GM12872 (cell line): Measurements from ENCODE around the gene MRGPRG.

Experiments used
- CTCF ChIP-seq: IDR thresholded peaks from 3 replicates; pipeline ENCODE4 v1.5.1; 2011; ENCODE audit warnings: low read depth, mild to moderate bottlenecking, low read length, moderate library complexity; ENCODE audit not compliant: insufficient read depth

Gene MRGPRG

GRCh38 chr11:3221408-3222002 is 2.9 kb upstream of the MRGPRG start:
- no peak for TF ChIP-seq CTCF

GRCh38 chr11:3220521-3221407 is 2.2 kb upstream of the MRGPRG start:
- no peak for TF ChIP-seq CTCF

DNA sequence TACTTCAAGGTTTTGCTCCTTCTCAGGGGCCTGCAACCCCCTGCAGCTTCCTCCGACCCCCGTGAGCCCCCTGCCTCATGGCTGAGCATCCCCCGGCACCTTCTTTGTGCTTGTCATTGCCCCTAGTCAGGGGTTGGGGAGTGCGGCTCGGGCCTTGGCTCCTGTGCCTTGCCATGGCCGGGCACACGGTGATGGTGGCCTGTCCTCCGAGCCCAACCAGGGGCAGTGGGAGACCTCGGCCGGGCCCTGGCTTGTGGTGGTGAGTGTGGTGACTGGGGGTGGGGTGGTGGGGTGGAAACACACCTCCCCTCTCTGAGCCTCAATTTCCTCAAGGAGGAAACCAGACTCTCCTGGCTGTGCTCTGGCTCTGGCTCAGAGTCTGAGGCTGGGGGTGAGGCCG is 1.5 kb upstream of the MRGPRG start:
- no peak for TF ChIP-seq CTCF

GRCh38 chr11:3219281-3219892 is 774 bp upstream of the MRGPRG start:
- no peak for TF ChIP-seq CTCF

DNA sequence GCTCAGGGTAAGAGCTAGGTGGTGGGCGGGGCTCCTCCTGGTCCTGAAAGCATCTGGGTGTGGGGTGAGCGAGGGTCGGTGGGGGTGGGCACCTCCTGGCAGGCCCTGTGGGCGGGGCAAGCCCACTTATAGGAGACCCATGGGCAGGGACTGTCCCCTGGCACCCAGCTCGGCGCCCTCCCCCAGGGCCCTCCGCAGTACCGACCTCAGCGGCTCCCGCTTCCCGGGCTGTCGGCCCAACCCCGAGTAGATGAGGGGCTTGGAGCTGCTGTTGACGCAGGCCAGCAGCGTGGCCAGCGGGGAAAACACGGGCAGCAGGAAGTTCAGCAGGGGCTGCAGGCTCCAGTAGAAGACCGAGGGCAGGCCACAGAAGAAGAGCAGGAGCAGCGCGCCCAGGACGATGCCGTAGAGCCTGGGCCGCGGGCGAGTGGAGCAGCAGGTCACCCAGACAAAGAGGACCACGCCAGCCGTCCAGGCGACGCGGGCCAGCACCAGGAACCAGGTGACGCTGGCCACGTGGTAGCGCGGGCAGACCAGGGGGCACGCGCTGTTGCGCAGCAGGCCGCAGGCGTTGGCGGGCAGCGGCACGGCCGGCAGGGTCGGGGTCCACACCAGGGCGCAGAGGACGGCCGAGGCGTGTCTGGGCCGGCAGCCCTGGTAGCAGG is 663 bp downstream of the MRGPRG start:
- TF ChIP-seq CTCF = no peak

DNA sequence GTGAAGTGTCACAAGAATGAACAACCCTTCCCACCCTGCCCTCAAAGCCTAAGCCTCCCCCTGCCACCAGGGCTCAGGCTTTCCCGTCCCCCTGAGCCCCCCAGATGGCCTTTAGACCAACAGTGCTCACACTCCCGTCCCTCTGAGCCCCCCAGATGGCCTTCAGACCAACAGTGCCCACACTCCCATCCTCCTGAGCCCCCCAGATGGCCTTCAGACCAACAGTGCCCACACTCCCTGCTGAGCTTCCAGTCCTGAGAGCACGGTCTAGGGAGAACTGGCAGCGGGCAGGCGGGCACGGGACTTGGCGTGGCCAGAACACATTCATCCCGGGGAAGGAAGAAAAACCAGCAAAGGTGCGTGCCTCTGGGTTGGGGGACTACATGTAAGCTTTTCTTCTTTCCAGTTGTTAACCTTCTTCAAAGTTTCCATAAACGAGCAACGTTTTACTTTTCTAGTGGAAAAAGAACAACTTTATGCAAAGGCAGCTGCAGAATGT is 2.5 kb downstream of the MRGPRG start:
- TF ChIP-seq CTCF = no peak
